Mammary epithelial cell (primary cell): ENCODE measurements around the gene ZDHHC1.
A peak's percentile ranks its signal among the peaks of the same experiment; 100 is the strongest.

Experiments
- CTCF ChIP-seq, 2 donors: IDR thresholded peaks in 1 of 2; conservative IDR thresholded peaks in 1 of 2; 2 replicates each; pipeline ENCODE4 v1.5.1; 2011 to 2012; ENCODE audit warnings: inconsistent platforms in 2 of 2, low read length in 2 of 2, mild to moderate bottlenecking in 2 of 2, control low read depth in 1 of 2, low read depth in 1 of 2; ENCODE audit not compliant: insufficient read depth in 1 of 2; ENCODE audit errors: extremely low read depth in 1 of 2
- EZH2 ChIP-seq: IDR thresholded peaks from 2 replicates; pipeline ENCODE4 v1.6.1; 2012; ENCODE audit warnings: low read length, inconsistent platforms, borderline replicate concordance

GRCh38 chr16:67445441-67445912, 29.2 kb upstream of the ZDHHC1 start:
- TF ChIP-seq CTCF (conservative IDR thresholded peaks at IDR 0.05 in 1 of 2, IDR thresholded peaks at IDR 0.05 in 1 of 2; ENCODE audit: extremely low read depth in 1 of 2, insufficient read depth in 1 of 2, low read depth in 1 of 2, low read length in 2 of 2) (peak in 1 of 2 donors; percentile 5), EZH2 (no peak)
